Upper lobe of right lung (tissue), 1 donor: ENCODE data around the gene B3GNT3. TPM values are rescaled to one million over a fixed set of nuclear protein-coding genes. Genes with fewer than 3 reads are reported as not detected.

Experiments
- ATAC-seq: fragments of 200-7000 bp; cut with Tn5 transposase; one replicate; pipeline ENCODE4 v1.9.1; 2020; ENCODE audit warnings: mild to moderate bottlenecking, moderate library complexity
- DNase-seq: peaks from one replicate; pipeline ENCODE4 v3.0.0-alpha.2; 2020
- H3K27ac ChIP-seq: fragments of 200-600 bp; one replicate; pipeline ENCODE4 v1.8.0; 2022
- H3K27me3 ChIP-seq: fragments of 200-600 bp; one replicate; pipeline ENCODE4 v1.8.0; 2022; ENCODE audit warnings: mild to moderate bottlenecking
- H3K36me3 ChIP-seq: fragments of 200-600 bp; one replicate; pipeline ENCODE4 v1.8.0; 2022
- H3K4me1 ChIP-seq: fragments of 200-600 bp; one replicate; pipeline ENCODE4 v1.8.0; 2022
- H3K4me3 ChIP-seq: fragments of 200-600 bp; one replicate; pipeline ENCODE4 v1.8.0; 2022; ENCODE audit warnings: mild to moderate bottlenecking
- H3K9me3 ChIP-seq: fragments of 200-600 bp; one replicate; pipeline ENCODE4 v1.8.0; 2022
- CTCF ChIP-seq: fragments of 200-600 bp; IDR thresholded peaks from one replicate; pipeline ENCODE4 v1.8.0; 2022; ENCODE audit warnings: antibody characterized with exemption
- intact Hi-C: fragments of 100-400 bp; cut with DNase I; formaldehyde crosslinking; loops from one replicate; pipeline ENCODE4 v1.11.0; 2022
- total RNA-seq: library from RNA; stranded (reverse); fragmentation: NEBNext Ultra II Directional; extraction: Animal tissue kit (Norgen Biotek cat#: 25700); gene quantifications from one replicate; pipeline ENCODE4 v1.2.1, GENCODE V29; 2021
- donor health status: DM: no; HTN: yes; CAD: no; lungs with severe emphysema.

The B3GNT3 gene
- total RNA-seq, 1 donor from 2014 or later, result 2.1 TPM

- intact Hi-C loops, result no loop called here
- no peaks in the 10 kb centered on the region for H3K9me3 ChIP-seq
- H3K4me1 ChIP-seq, result no peaks in the 10 kb centered on the region
- H3K27me3 ChIP-seq, result peaks cover under 1% of the 10 kb centered on the region
- DNase-seq (no peak), ATAC-seq (no peak)
- no peaks in the 10 kb centered on the region for H3K36me3 ChIP-seq
- no peak overlapping the region for H3K4me3 ChIP-seq
- no peak for TF ChIP-seq CTCF
- H3K27ac ChIP-seq, result no peak overlapping the region
Observed at GRCh38 chr19:17788632-17789031, 6.3 kb upstream of the B3GNT3 start.

GRCh38 chr19:17790059-17790780 lies 4.7 kb upstream of the B3GNT3 start:
- no peak for DNase-seq
- no peak for ATAC-seq
- H3K4me1 ChIP-seq, result no peaks in the 10 kb centered on the region
- TF ChIP-seq CTCF, result no peak
- H3K9me3 ChIP-seq, result no peaks in the 10 kb centered on the region
- H3K4me3 ChIP-seq, result no peak overlapping the region
- H3K27ac ChIP-seq, result no peak overlapping the region
- no peaks in the 10 kb centered on the region for H3K36me3 ChIP-seq
- peaks cover 17% of the 10 kb centered on the region for H3K27me3 ChIP-seq
- intact Hi-C loops, result no loop called here

- Histone ChIP-seq H3K9me3 (no peaks in the 10 kb centered on the region), H3K27me3 (peaks cover 29% of the 10 kb centered on the region), H3K27ac (no peak overlapping the region), H3K36me3 (no peaks in the 10 kb centered on the region), H3K4me3 (peak overlapping the region; percentile 14), H3K4me1 (no peaks in the 10 kb centered on the region)
- DNase-seq, result no peak
- intact Hi-C loops, result no loop called here
- no peak for TF ChIP-seq CTCF
- ATAC-seq, result no peak
Observed at GRCh38 chr19:17794412-17794730, 567 bp upstream of the B3GNT3 start.

- Histone ChIP-seq H3K4me1 (no peaks in the 10 kb centered on the region), H3K36me3 (no peaks in the 10 kb centered on the region), H3K27ac (no peak overlapping the region), H3K4me3 (peak overlapping the region; percentile 14), H3K9me3 (no peaks in the 10 kb centered on the region), H3K27me3 (peaks cover 29% of the 10 kb centered on the region)
- no peak for TF ChIP-seq CTCF
- intact Hi-C loops, result no loop called here
- ATAC-seq, result no peak
- no peak for DNase-seq
Observed at GRCh38 chr19:17795495-17795856, 538 bp downstream of the B3GNT3 start.

- Histone ChIP-seq H3K27me3 (peaks cover 29% of the 10 kb centered on the region), H3K4me3 (no peak overlapping the region), H3K36me3 (no peaks in the 10 kb centered on the region), H3K4me1 (no peaks in the 10 kb centered on the region), H3K27ac (no peak overlapping the region), H3K9me3 (no peaks in the 10 kb centered on the region)
- DNase-seq, result no peak
- no peak for TF ChIP-seq CTCF
- intact Hi-C loops, result no loop called here
- ATAC-seq, result peak; percentile 50
Observed at GRCh38 chr19:17796013-17796837, 1.3 kb downstream of the B3GNT3 start.
